GM18520 (cell line): ENCODE data around the gene ETV7.

Experiments used
- ATAC-seq: cut with Tn5 transposase; IDR thresholded peaks from one replicate; pipeline ENCODE4 v1.9.1; 2021; ENCODE audit not compliant: unreplicated experiment

The ETV7 gene

GRCh38 chr6:36324715-36325114 is 62.8 kb downstream of the ETV7 start:
- no peak for ATAC-seq

DNA sequence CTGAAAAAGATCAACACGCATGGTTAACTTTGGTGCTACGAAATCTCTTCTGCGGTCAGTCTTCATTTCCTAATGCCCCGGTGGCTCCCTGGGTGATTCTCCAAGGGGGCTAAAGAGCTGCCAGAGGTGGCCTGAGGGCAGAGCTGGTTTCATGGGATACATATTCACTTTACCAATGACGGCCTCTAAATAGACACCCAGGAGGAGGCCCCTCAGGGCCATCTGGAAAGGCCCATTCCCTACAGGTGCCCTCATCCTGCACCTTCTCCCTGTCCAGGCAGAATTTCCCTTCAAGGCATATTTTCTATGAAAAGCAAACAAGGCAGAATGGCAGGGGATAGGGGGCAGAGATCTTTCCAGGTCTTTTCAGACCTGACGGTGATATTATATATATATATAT is 63.3 kb downstream of the ETV7 start:
- no peak for ATAC-seq

DNA sequence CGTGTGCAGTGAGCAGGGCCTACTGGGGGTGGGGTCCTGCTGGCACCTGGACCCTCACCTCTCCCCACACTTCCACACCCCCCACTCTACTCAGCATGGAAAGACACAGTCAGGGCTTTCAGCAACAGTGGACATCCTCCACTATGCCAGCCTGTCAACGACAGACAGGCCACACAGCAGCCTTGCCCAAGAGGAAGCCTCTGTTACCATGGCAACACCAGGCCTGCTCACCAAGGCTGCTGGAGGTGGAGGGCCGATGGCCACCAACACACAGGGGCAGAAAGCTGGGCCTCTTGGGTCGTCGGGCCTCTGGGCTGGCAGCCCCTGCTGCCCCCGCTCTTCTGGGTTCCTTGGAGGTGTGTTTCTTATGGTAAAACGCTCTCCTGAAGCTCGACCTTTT is 64.4 kb downstream of the ETV7 start:
- no peak for ATAC-seq

- no peak for ATAC-seq
Measured at GRCh38 chr6:36322591-36322990, 64.9 kb downstream of the ETV7 start.

- ATAC-seq, result no peak
Measured at GRCh38 chr6:36320475-36320874, 67.0 kb downstream of the ETV7 start.

GRCh38 chr6:36319821-36320220 is 67.6 kb downstream of the ETV7 start:
- ATAC-seq, result no peak

GRCh38 chr6:36319436-36319762 is 68.1 kb downstream of the ETV7 start:
- ATAC-seq, result no peak

DNA sequence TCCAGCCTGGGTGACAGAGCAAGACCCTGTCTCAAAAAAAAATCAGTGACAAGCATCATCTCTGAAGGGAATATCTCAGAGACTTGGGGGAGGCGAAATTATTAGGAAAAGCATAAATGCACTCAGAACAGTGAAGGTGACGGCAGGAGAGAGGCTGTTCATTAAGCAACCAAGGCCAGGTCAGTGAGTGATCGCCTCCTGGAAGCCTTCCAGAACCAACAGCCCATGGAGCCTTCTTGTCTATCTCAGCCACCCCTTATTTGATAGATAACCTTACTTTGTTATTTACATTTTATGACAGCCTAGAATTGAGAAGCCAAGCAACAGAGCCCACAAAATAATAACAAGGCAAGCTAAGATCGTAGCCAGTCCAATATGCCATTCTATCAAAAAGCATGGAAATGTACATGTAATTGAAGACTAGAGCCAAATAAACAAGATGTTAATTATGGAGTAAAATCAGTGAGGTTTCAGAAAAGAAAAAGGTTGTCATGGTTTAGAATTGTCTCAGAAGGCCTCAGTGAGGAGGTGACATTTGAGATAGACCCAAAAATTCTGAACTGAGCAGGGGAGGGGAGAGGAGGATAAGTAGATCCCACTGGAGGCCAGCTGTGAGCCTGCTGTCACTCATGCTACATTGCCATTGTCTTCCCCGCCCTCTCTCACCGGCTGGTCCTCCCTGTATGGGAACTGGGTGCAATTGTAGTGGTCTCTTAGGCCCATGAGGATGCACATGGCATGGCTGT is 68.6 kb downstream of the ETV7 start:
- ATAC-seq, result no peak

- no peak for ATAC-seq
Measured at GRCh38 chr6:36317623-36318022, 69.8 kb downstream of the ETV7 start.
